H1 (cell line): ENCODE data around the gene TTC38. TPM values are rescaled to one million over a fixed set of nuclear protein-coding genes. Genes with fewer than 3 reads are reported as not detected.

Experiments
- ASH2L ChIP-seq: fragments of 200-600, 300-600 bp; sonication (generic); IDR thresholded peaks from one replicate; pipeline ENCODE4 v1.7.1; 2017; ENCODE audit warnings: low read length
- CHD7 ChIP-seq: fragments of 300-600 bp; sonication (generic); IDR thresholded peaks from 2 replicates; pipeline ENCODE4 v1.7.1; 2012; ENCODE audit warnings: low read length, moderate library complexity, mild to moderate bottlenecking, inconsistent platforms; ENCODE audit not compliant: insufficient replicate concordance
- CREB1 ChIP-seq: IDR thresholded peaks from 2 replicates; pipeline ENCODE4 v1.6.1; 2012; ENCODE audit warnings: inconsistent platforms
- EP300 ChIP-seq, 2 experiments: IDR thresholded peaks; 1 replicate in 1 of 2; 2 replicates in 1 of 2; pipeline ENCODE4 v1.6.1; 2011 to 2012; ENCODE audit warnings: low read depth in 2 of 2, low read length in 2 of 2, mild to moderate bottlenecking in 2 of 2, borderline replicate concordance in 1 of 2, inconsistent platforms in 1 of 2, moderate library complexity in 1 of 2
- EZH2 ChIP-seq: fragments of 200-600 bp; sonication (generic); IDR thresholded peaks from 2 replicates; pipeline ENCODE4 v1.7.1; 2012; ENCODE audit warnings: low read depth, mild to moderate bottlenecking, moderate library complexity, low read length, inconsistent platforms; ENCODE audit not compliant: severe bottlenecking
- GABPA ChIP-seq: IDR thresholded peaks from 2 replicates; pipeline ENCODE4 v1.6.1; 2011; ENCODE audit warnings: mild to moderate bottlenecking, low read length, moderate library complexity, borderline replicate concordance; ENCODE audit not compliant: insufficient read depth
- KDM1A ChIP-seq: fragments of 200-600, 300-600 bp; sonication (generic); IDR thresholded peaks from 2 replicates; pipeline ENCODE4 v1.7.1; 2016; ENCODE audit warnings: mild to moderate bottlenecking, low read length, borderline replicate concordance
- RFX5 ChIP-seq: IDR thresholded peaks from 2 replicates; pipeline ENCODE4 v1.6.1; 2011; ENCODE audit warnings: low read depth, low read length, improper control_type of control experiment, borderline replicate concordance
- SIRT6 ChIP-seq: IDR thresholded peaks from one replicate; pipeline ENCODE4 v1.7.1; 2012; ENCODE audit warnings: low read length, inconsistent platforms
- polyA plus RNA-seq, 7 experiments: library from polyadenylated mRNA; depleted of rRNA in 3 of 7; stranded (reverse) in 5 of 7; unstranded in 2 of 7; fragments of >200 nt in 5 of 7; fragments of 200-250 nt in 2 of 7; gene quantifications; 1 replicate in 5 of 7; 2 replicates in 1 of 7; 4 replicates in 1 of 7; pipeline versions ENCODE4 v1.2.1 to v1.2.3, GENCODE V29; 2011 to 2013; ENCODE audit warnings: missing spikeins in 2 of 7, mixed read lengths in 2 of 7
- total RNA-seq: library from RNA; stranded (reverse); fragmentation: NEBNext Ultra II Directional; extraction: Animal tissue kit (Norgen Biotek cat#: 25700); gene quantifications from 2 replicates; pipeline ENCODE4 v1.2.1, GENCODE V29; 2021
- TF ChIP-seq, protein P1 (sequence below): IDR thresholded peaks from 2 replicates; pipeline ENCODE4 v1.6.1; 2012; ENCODE audit warnings: low read length, inconsistent platforms

The TTC38 gene
- total and polyA plus RNA-seq, 2 of the 8 experiments (the other 6 are each of a cell fraction or from before 2014, with no cell fraction given), result 25.3 to 34.8 TPM

GRCh38 chr22:46319319-46319718, 51.5 kb downstream of the TTC38 start (continued):
- TF ChIP-seq CHD7 (no peak), CREB1 (no peak), ASH2L (no peak), GABPA (no peak), RFX5 (no peak), KDM1A (no peak), EZH2 (no peak), SIRT6 (no peak), EP300 (IDR thresholded peaks at IDR 0.05; ENCODE audit: borderline replicate concordance in 1 of 2, low read depth in 2 of 2, low read length in 2 of 2) (no peak)
- TF ChIP-seq, protein P1, sequence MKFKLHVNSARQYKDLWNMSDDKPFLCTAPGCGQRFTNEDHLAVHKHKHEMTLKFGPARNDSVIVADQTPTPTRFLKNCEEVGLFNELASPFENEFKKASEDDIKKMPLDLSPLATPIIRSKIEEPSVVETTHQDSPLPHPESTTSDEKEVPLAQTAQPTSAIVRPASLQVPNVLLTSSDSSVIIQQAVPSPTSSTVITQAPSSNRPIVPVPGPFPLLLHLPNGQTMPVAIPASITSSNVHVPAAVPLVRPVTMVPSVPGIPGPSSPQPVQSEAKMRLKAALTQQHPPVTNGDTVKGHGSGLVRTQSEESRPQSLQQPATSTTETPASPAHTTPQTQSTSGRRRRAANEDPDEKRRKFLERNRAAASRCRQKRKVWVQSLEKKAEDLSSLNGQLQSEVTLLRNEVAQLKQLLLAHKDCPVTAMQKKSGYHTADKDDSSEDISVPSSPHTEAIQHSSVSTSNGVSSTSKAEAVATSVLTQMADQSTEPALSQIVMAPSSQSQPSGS, result no peak
